T1000 (cell line): Measurements from ENCODE around the gene NONO.
"Not testable (repeated sequence)": the region's sequence is repeated elsewhere in the genome, so short reads cannot be mapped to it uniquely, and the experiment has no call there.

Experiments
- DNase-seq: peaks from one replicate; lab custom pipeline; 2025; ENCODE audit warnings: mixed read lengths; lab: John Stamatoyannopoulos, UW

Gene NONO

GRCh38 chrX:71285929-71286328 is 2.5 kb downstream of the NONO start:
- DNase-seq: no peak

- DNase-seq: no peak
Observed at GRCh38 chrX:71291381-71291780, 7.9 kb downstream of the NONO start.

GRCh38 chrX:71292669-71293365 is 9.4 kb downstream of the NONO start:
- no peak for DNase-seq

- DNase-seq: no peak
Observed at GRCh38 chrX:71296806-71297205, 13.4 kb downstream of the NONO start.

GRCh38 chrX:71298119-71298518 is 14.7 kb downstream of the NONO start:
- DNase-seq: no peak

- DNase-seq: not testable (repeated sequence)
Observed at GRCh38 chrX:71300064-71300463, 16.6 kb downstream of the NONO start.

- DNase-seq: not testable (repeated sequence)
Observed at GRCh38 chrX:71300495-71300894, 17.1 kb downstream of the NONO start.

- no peak for DNase-seq
Observed at GRCh38 chrX:71301195-71301924, 17.9 kb downstream of the NONO start, which contains the start of gene ITGB1BP2. TSS of gene ITGB1BP2 (plus strand) at chrX:71301750. CDS start at chrX:71301807, 57 bp downstream.

- DNase-seq: no peak
Observed at GRCh38 chrX:71302461-71303213, 19.2 kb downstream of the NONO start.

GRCh38 chrX:71304561-71304960 is 21.1 kb downstream of the NONO start:
- DNase-seq: no peak

GRCh38 chrX:71315917-71316316 is 32.5 kb downstream of the NONO start:
- DNase-seq: no peak

- DNase-seq: not testable (repeated sequence)
Observed at GRCh38 chrX:71316959-71317358, 33.5 kb downstream of the NONO start.

GRCh38 chrX:71320126-71320525 is 36.7 kb downstream of the NONO start:
- no peak for DNase-seq

- no peak for DNase-seq
Observed at GRCh38 chrX:71321731-71322130, 38.3 kb downstream of the NONO start.

GRCh38 chrX:71324452-71324851 is 41.0 kb downstream of the NONO start:
- DNase-seq: not testable (repeated sequence)

- no peak for DNase-seq
Observed at GRCh38 chrX:71326394-71326793, 43.0 kb downstream of the NONO start.

- not testable (repeated sequence) for DNase-seq
Observed at GRCh38 chrX:71349151-71349665, 65.8 kb downstream of the NONO start.

- DNase-seq: not testable (repeated sequence)
Observed at GRCh38 chrX:71349867-71350266, 66.4 kb downstream of the NONO start.
